ENCODE measurements around the gene ZNF800. TPM values are rescaled to one million over a fixed set of nuclear protein-coding genes. Genes with fewer than 3 reads are reported as not detected.

ZNF800 gene
- total RNA-seq, 1 donor from 2014 or later = 14.6 TPM

- DNase-seq (ENCODE audit: low read depth) = no peak
- no peak overlapping the region for H3K4me3 ChIP-seq (ENCODE audit: low read depth, low read length)
- TF ChIP-seq CTCF (conservative IDR thresholded peaks at IDR 0.05; ENCODE audit: low read depth, low read length) = no peak
These were observed 27.1 kb downstream of the ZNF800 start for GRCh38 chr7:127365164-127365956.

GRCh38 chr7:127362364-127363027, 30.0 kb downstream of the ZNF800 start:
- no peak for DNase-seq (ENCODE audit: low read depth)

GRCh38 chr7:127361736-127362135, 30.8 kb downstream of the ZNF800 start:
- DNase-seq (ENCODE audit: low read depth) = no peak
- no peak overlapping the region for H3K4me3 ChIP-seq (ENCODE audit: low read depth, low read length)
- TF ChIP-seq CTCF (conservative IDR thresholded peaks at IDR 0.05; ENCODE audit: low read depth, low read length) = no peak

More at GRCh38 chr7:127362364-127363027, 30.0 kb downstream of the ZNF800 start:
- H3K4me3 ChIP-seq (ENCODE audit: low read depth, low read length) = no peak overlapping the region
- TF ChIP-seq CTCF (conservative IDR thresholded peaks at IDR 0.05; ENCODE audit: low read depth, low read length) = no peak

DNA sequence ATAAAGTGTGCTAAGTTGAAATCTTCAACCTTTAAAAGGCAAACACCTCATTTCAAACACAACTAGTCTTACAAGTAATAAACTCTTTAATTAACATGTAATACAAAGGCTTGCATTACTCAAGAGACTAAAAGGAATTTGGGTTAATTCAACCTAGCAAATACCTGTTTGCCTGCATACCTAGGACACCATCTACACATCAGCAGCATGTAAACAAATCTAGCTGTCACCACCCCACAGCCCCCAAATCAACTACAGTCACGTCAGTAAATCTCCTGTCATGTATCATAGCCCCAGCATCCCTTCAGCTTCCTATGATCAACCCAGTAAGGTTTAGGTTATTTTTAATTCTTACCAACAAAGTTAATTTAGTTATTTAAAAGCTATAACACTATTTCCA, 33.5 kb downstream of the ZNF800 start:
- no peak overlapping the region for H3K4me3 ChIP-seq (ENCODE audit: low read depth, low read length)
- TF ChIP-seq CTCF (conservative IDR thresholded peaks at IDR 0.05; ENCODE audit: low read depth, low read length) = no peak

DNA sequence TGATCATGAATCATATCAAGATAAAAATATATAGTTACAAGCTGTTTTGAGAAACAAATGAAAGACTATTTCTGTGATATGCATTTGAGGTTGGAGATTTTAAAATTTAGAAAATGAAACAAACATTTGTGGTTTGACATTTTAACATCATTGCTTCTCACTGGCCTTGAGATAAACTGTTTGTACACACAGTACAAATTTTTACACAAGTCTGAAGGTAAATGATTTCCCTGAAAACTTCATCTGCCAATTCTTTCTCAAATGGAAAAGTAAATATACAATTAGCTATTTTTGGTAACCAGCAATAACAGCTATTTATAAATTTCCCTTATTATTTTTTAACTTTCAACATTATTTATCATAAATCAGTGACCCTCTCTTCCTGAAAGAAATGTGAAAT, 38.6 kb downstream of the ZNF800 start:
- DNase-seq (ENCODE audit: low read depth) = no peak
- H3K4me3 ChIP-seq (ENCODE audit: low read depth, low read length) = no peak overlapping the region

More for the DNA sequence above, 33.5 kb downstream of the ZNF800 start:
- no peak for DNase-seq (ENCODE audit: low read depth)

GRCh38 chr7:127350586-127350985, 41.9 kb downstream of the ZNF800 start:
- H3K4me3 ChIP-seq (ENCODE audit: low read depth, low read length) = no peak overlapping the region
- DNase-seq (ENCODE audit: low read depth) = no peak
- no peak for TF ChIP-seq CTCF (conservative IDR thresholded peaks at IDR 0.05; ENCODE audit: low read depth, low read length)

More for the DNA sequence above, 38.6 kb downstream of the ZNF800 start:
- no peak for TF ChIP-seq CTCF (conservative IDR thresholded peaks at IDR 0.05; ENCODE audit: low read depth, low read length)
